ENCODE measurements around the gene TMEM164.

DNA sequence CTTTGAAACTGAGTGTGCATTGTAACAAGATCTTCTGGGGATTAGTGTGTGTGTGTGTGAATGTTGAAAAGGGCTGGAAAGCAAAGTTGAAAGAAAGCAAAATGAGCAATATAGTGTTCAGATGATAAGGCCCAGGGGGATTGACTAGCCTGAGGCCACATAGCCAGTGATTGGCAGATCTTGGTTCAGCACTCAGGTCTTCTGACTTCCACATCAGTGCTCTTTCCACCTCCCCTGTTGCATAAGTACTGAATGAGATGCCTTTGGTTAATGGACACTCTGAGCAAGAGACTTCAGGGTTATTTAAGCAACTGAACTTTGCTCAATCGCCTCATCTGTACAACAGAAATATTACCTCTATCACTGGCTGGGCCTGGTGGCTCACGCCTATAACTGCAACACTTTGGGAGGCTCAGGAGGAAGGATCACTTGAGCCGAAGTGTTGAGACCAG, 120.4 kb downstream of the TMEM164 start:
- TF ChIP-seq POLR2AphosphoS5 (IDR thresholded peaks at IDR 0.05; ENCODE audit: low read depth, low read length) (no peak), POLR2A (IDR thresholded peaks at IDR 0.05; ENCODE audit: low read depth, low read length) (no peak), TAF1 (IDR thresholded peaks at IDR 0.05; ENCODE audit: borderline replicate concordance, low read depth, low read length) (no peak)

All from GM12892 (cell line).